ENCODE results near the gene NBAS. TPM values are rescaled to one million over a fixed set of nuclear protein-coding genes. Genes with fewer than 3 reads are reported as not detected.

NBAS gene
- total and polyA plus RNA-seq, 2 donors (not counting 3 experiments of a cell fraction or from before 2014, with no cell fraction given): 29.4 to 43.0 TPM

- no peaks in the 10 kb centered on the region for H3K27me3 ChIP-seq (ENCODE audit: control insufficient read depth in 2 of 2, insufficient read depth in 2 of 2, low read length in 2 of 2)
- no peaks in the 10 kb centered on the region for H3K79me2 ChIP-seq (ENCODE audit: control insufficient read depth, insufficient read depth, low read length)
- no peak overlapping the region for H3K27ac ChIP-seq (ENCODE audit: insufficient read depth, low read depth, low read length)
- no peak overlapping the region for H2AFZ ChIP-seq (ENCODE audit: low read depth, low read length)
- peaks cover 0 to 2% of the 10 kb centered on the region in 2 experiments for H3K36me3 ChIP-seq (ENCODE audit: control insufficient read depth in 2 of 2, extremely low read depth in 1 of 2, insufficient read depth in 2 of 2, low read length in 2 of 2)
- DNase-seq (ENCODE audit: low read depth, low spot score) (no peak), FAIRE-seq (no peak)
- no peaks in the 10 kb centered on the region for H4K20me1 ChIP-seq (replicated peaks; ENCODE audit: control insufficient read depth, extremely low read depth, insufficient read depth, low read length)
- no peaks in the 10 kb centered on the region for H3K9me3 ChIP-seq (replicated peaks; ENCODE audit: control insufficient read depth, insufficient read depth, low read length)
- intact Hi-C loops (cut with micrococcal nuclease): no loop called here
- dilution Hi-C loops (cut with MboI; ENCODE audit: extremely low pct_ligation_motif_present, low sequenced_read_pairs): no loop called here
- TF ChIP-seq FOS (IDR thresholded peaks at IDR 0.05; ENCODE audit: borderline replicate concordance, insufficient read depth, low read length) (no peak), EZH2 (IDR thresholded peaks at IDR 0.05; ENCODE audit: borderline replicate concordance, low read depth, low read length, severe bottlenecking) (no peak), POLR2AphosphoS5 (IDR thresholded peaks at IDR 0.05; ENCODE audit: insufficient read depth, low read depth, low read length) (no peak), MYC (IDR thresholded peaks at IDR 0.05; ENCODE audit: low read depth, low read length) (no peak), CTCF (IDR thresholded peaks at IDR 0.05; ENCODE audit: extremely low read depth in 1 of 2, insufficient read depth in 1 of 2, low read depth in 1 of 2, low read length in 2 of 2) (no peak), MAX (IDR thresholded peaks at IDR 0.05; ENCODE audit: insufficient read depth, insufficient read length) (no peak), JUN (IDR thresholded peaks at IDR 0.05; ENCODE audit: borderline replicate concordance, insufficient read depth, insufficient read length, low read depth) (no peak), POLR2A (IDR thresholded peaks at IDR 0.05; ENCODE audit: low read depth, low read length) (no peak), GATA2 (IDR thresholded peaks at IDR 0.05; ENCODE audit: insufficient read depth, insufficient read length, low read depth, low read length) (no peak)
- H3K4me1 ChIP-seq (ENCODE audit: control insufficient read depth, extremely low read depth, insufficient read depth, low read length): no peaks in the 10 kb centered on the region
- ChIA-PET CTCF (no interaction called here), POLR2A (no interaction called here)
- H3K9me1 ChIP-seq (replicated peaks; ENCODE audit: control insufficient read depth, extremely low read depth, insufficient read depth, low read length): no peaks in the 10 kb centered on the region
- no peak overlapping the region for H3K4me3 ChIP-seq (replicated peaks in 1 of 3; ENCODE audit: insufficient read depth in 1 of 3, low read depth in 1 of 3, low read length in 3 of 3)
- H3K4me2 ChIP-seq (ENCODE audit: insufficient read depth, low read length): no peak overlapping the region
- H3K9ac ChIP-seq (replicated peaks; ENCODE audit: extremely low read depth, insufficient read depth, low read length): no peak overlapping the region
- no TSS peak for BruUV-seq (replicated peaks)
Observed at GRCh38 chr2:15385184-15385583, 175.9 kb downstream of the NBAS start.

Measured in endothelial cell of umbilical vein (primary cell).